ENCODE data around the gene DGLUCY.
A peak's percentile ranks its signal among the peaks of the same experiment; 100 is the strongest.

Gene DGLUCY

GRCh38 chr14:91229743-91230200 is 115.9 kb downstream of the DGLUCY start:
- TF ChIP-seq, protein P1, sequence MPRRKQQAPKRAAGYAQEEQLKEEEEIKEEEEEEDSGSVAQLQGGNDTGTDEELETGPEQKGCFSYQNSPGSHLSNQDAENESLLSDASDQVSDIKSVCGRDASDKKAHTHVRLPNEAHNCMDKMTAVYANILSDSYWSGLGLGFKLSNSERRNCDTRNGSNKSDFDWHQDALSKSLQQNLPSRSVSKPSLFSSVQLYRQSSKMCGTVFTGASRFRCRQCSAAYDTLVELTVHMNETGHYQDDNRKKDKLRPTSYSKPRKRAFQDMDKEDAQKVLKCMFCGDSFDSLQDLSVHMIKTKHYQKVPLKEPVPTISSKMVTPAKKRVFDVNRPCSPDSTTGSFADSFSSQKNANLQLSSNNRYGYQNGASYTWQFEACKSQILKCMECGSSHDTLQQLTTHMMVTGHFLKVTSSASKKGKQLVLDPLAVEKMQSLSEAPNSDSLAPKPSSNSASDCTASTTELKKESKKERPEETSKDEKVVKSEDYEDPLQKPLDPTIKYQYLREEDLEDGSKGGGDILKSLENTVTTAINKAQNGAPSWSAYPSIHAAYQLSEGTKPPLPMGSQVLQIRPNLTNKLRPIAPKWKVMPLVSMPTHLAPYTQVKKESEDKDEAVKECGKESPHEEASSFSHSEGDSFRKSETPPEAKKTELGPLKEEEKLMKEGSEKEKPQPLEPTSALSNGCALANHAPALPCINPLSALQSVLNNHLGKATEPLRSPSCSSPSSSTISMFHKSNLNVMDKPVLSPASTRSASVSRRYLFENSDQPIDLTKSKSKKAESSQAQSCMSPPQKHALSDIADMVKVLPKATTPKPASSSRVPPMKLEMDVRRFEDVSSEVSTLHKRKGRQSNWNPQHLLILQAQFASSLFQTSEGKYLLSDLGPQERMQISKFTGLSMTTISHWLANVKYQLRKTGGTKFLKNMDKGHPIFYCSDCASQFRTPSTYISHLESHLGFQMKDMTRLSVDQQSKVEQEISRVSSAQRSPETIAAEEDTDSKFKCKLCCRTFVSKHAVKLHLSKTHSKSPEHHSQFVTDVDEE (CRISPR knock-in tag; IDR thresholded peaks at IDR 0.05), result no peak
- no peak for TF ChIP-seq ESRRG (CRISPR knock-in tag; IDR thresholded peaks at IDR 0.05)
- TF ChIP-seq POU6F1 (CRISPR knock-in tag; IDR thresholded peaks at IDR 0.05; ENCODE audit: borderline replicate concordance, low read depth), result no peak
- no peak for TF ChIP-seq PPARA (CRISPR knock-in tag; IDR thresholded peaks at IDR 0.05; ENCODE audit: borderline replicate concordance)
- TF ChIP-seq GLIS3 (CRISPR knock-in tag; IDR thresholded peaks at IDR 0.05), result no peak
- no peak for TF ChIP-seq ARNTL (CRISPR knock-in tag; IDR thresholded peaks at IDR 0.05; ENCODE audit: borderline replicate concordance, low read depth)
- no peak for TF ChIP-seq ZFP3 (CRISPR knock-in tag; IDR thresholded peaks at IDR 0.05)
- ATAC-seq, result no peak

DNA sequence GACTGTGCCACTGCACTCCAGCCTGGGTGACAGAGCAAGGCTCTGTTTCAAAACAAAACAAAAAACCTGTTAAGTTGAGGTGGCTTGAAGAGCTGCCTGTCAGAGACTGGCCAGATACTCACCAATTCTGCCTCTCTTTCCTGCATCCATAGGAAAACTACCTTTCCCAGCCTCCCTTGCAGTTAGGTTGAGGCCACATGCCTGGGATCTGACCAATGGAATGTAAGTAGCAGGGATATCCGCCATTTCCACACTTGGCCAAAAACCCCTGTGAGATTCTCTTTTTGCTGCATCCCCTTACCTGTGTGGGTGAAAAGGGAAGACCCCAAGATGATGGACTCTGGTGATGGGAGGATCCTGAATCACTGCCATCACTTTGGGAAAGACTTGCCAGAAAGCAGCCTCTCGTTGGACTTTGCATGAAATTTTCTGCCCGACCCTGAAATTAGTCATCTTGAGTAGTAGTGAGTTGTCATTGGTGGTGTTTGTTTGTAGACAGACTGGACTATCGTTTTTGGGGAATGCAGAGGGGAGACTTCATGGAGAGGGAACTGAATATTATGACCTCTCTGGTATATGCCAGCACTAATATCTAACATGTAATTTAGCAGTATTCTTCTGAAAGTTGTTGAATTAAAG is 116.6 kb downstream of the DGLUCY start:
- TF ChIP-seq ZNF565 (CRISPR knock-in tag; conservative IDR thresholded peaks at IDR 0.05; ENCODE audit: low read depth) (no peak), ZFP3 (CRISPR knock-in tag; IDR thresholded peaks at IDR 0.05) (no peak), ISL1 (CRISPR knock-in tag; IDR thresholded peaks at IDR 0.05) (no peak), OSR1 (CRISPR knock-in tag; IDR thresholded peaks at IDR 0.05) (no peak), TCF4 (CRISPR knock-in tag; IDR thresholded peaks at IDR 0.05; ENCODE audit: borderline replicate concordance) (no peak), ARNTL (CRISPR knock-in tag; IDR thresholded peaks at IDR 0.05; ENCODE audit: borderline replicate concordance, low read depth) (no peak), ZNF70 (CRISPR knock-in tag; IDR thresholded peaks at IDR 0.05) (no peak), CSDC2 (CRISPR knock-in tag; IDR thresholded peaks at IDR 0.05) (no peak), ZFP30 (CRISPR knock-in tag; IDR thresholded peaks at IDR 0.05) (no peak), PATZ1 (CRISPR knock-in tag; IDR thresholded peaks at IDR 0.05; ENCODE audit: borderline replicate concordance) (no peak), PPARA (CRISPR knock-in tag; IDR thresholded peaks at IDR 0.05; ENCODE audit: borderline replicate concordance) (no peak), ESRRG (CRISPR knock-in tag; IDR thresholded peaks at IDR 0.05) (no peak), GLIS3 (CRISPR knock-in tag; IDR thresholded peaks at IDR 0.05) (no peak), POU6F1 (CRISPR knock-in tag; IDR thresholded peaks at IDR 0.05; ENCODE audit: borderline replicate concordance, low read depth) (no peak)
- TF ChIP-seq, protein P2, sequence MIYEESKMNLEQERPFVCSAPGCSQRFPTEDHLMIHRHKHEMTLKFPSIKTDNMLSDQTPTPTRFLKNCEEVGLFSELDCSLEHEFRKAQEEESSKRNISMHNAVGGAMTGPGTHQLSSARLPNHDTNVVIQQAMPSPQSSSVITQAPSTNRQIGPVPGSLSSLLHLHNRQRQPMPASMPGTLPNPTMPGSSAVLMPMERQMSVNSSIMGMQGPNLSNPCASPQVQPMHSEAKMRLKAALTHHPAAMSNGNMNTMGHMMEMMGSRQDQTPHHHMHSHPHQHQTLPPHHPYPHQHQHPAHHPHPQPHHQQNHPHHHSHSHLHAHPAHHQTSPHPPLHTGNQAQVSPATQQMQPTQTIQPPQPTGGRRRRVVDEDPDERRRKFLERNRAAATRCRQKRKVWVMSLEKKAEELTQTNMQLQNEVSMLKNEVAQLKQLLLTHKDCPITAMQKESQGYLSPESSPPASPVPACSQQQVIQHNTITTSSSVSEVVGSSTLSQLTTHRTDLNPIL (CRISPR knock-in tag; IDR thresholded peaks at IDR 0.05; ENCODE audit: low read depth), result no peak
- ATAC-seq, result peak; percentile 43; the same call in 1 of the 3 replicates

GRCh38 chr14:91231446-91231845 is 117.6 kb downstream of the DGLUCY start:
- no peak for TF ChIP-seq PATZ1 (CRISPR knock-in tag; IDR thresholded peaks at IDR 0.05; ENCODE audit: borderline replicate concordance)
- TF ChIP-seq GLIS3 (CRISPR knock-in tag; IDR thresholded peaks at IDR 0.05), result no peak
- ATAC-seq, result no peak

All from SK-N-SH treated with all-trans-retinoic acid at 6 μM for 48 hours (cell line).